Activated naive CD4-positive, alpha-beta T cell treated with Interleukin-2 at 50 U/mL for 16 hours (primary cell): ENCODE data around the gene ISCU.

Source experiments
- DNase-seq: peaks from one replicate; pipeline ENCODE4 v3.0.0-alpha.2; 2020

Gene ISCU

GRCh38 chr12:108562348-108563135 lies at the start of gene ISCU:
Gene ISCU, plus strand, starts transcription at chr12:108562596. Its CDS starts 27 bp downstream, at chr12:108562623.
- DNase-seq, result peak; percentile 98

- DNase-seq, result no peak
Observed at GRCh38 chr12:108514468-108514972, 47.9 kb upstream of the ISCU start.

- DNase-seq, result peak; percentile 100
Observed at GRCh38 chr12:108514973-108515814, 47.2 kb upstream of the ISCU start, which contains the start of gene FICD. Gene FICD, plus strand, starts transcription at chr12:108515277. Its CDS starts 1,696 bp downstream, at chr12:108516973.

- DNase-seq, result no peak
Observed at GRCh38 chr12:108515916-108516315, 46.5 kb upstream of the ISCU start.

GRCh38 chr12:108516511-108517275 lies 45.7 kb upstream of the ISCU start:
- no peak for DNase-seq

GRCh38 chr12:108517288-108518100 lies 44.9 kb upstream of the ISCU start:
- no peak for DNase-seq

GRCh38 chr12:108518101-108518715 lies 44.2 kb upstream of the ISCU start:
- DNase-seq, result no peak

- no peak for DNase-seq
Observed at GRCh38 chr12:108518716-108519496, 43.5 kb upstream of the ISCU start.

GRCh38 chr12:108519558-108519957 lies 42.8 kb upstream of the ISCU start:
- DNase-seq, result no peak

GRCh38 chr12:108523365-108523764 lies 39.0 kb upstream of the ISCU start:
- no peak for DNase-seq

GRCh38 chr12:108525681-108526080 lies 36.7 kb upstream of the ISCU start:
- DNase-seq, result no peak

GRCh38 chr12:108526482-108527165 lies 35.8 kb upstream of the ISCU start:
- no peak for DNase-seq

GRCh38 chr12:108527166-108527496 lies 35.3 kb upstream of the ISCU start:
- no peak for DNase-seq

- DNase-seq, result no peak
Observed at GRCh38 chr12:108530161-108530560, 32.2 kb upstream of the ISCU start.

- no peak for DNase-seq
Observed at GRCh38 chr12:108531929-108532848, 30.2 kb upstream of the ISCU start.

- no peak for DNase-seq
Observed at GRCh38 chr12:108538146-108538545, 24.2 kb upstream of the ISCU start.

- DNase-seq, result no peak
Observed at GRCh38 chr12:108538616-108539195, 23.7 kb upstream of the ISCU start.

- DNase-seq, result no peak
Observed at GRCh38 chr12:108542320-108542719, 20.1 kb upstream of the ISCU start.

- no peak for DNase-seq
Observed at GRCh38 chr12:108543652-108544051, 18.7 kb upstream of the ISCU start.
